Heart left ventricle (tissue), 16 donors: ENCODE results near the gene ANKDD1B. TPM values are rescaled to one million over a fixed set of nuclear protein-coding genes. Genes with fewer than 3 reads are reported as not detected.

Experiments
- ATAC-seq, 4 donors: fragments of 200-7000 bp; cut with Tn5 transposase; one replicate each; pipeline ENCODE4 v1.9.1; 2020 to 2022; ENCODE audit warnings: moderate library complexity in 4 of 4, mild to moderate bottlenecking in 3 of 4, moderate number of reproducible peaks in 1 of 4
- DNase-seq, 5 donors: peaks; one replicate each; pipeline ENCODE4 v3.0.0-alpha.2; 2020
- H3K27ac ChIP-seq, 12 donors: fragments of 200-600 bp; sonication (generic) in 4 of 12; one replicate each; pipeline versions ENCODE4 v1.5.0 to v1.8.0; 2016 to 2022; ENCODE audit warnings: mild to moderate bottlenecking in 2 of 12
- H3K27me3 ChIP-seq, 9 donors: fragments of 200-600 bp; sonication (generic) in 2 of 9; one replicate each; pipeline versions ENCODE4 v1.5.1 to v1.8.0; 2016 to 2022; ENCODE audit warnings: mild to moderate bottlenecking in 3 of 9
- H3K36me3 ChIP-seq, 9 donors: fragments of 200-600 bp; sonication (generic) in 2 of 9; one replicate each; pipeline versions ENCODE4 v1.5.0 to v1.8.0; 2018 to 2022; ENCODE audit warnings: mild to moderate bottlenecking in 2 of 9
- H3K4me1 ChIP-seq, 12 donors: fragments of 200-600 bp; sonication (generic) in 4 of 12; one replicate each; pipeline versions ENCODE4 v1.5.0 to v1.8.0; 2016 to 2022; ENCODE audit warnings: mild to moderate bottlenecking in 3 of 12
- H3K4me3 ChIP-seq, 12 donors: fragments of 200-600 bp; sonication (generic) in 4 of 12; one replicate each; pipeline versions ENCODE4 v1.5.0 to v1.8.0; 2017 to 2022; ENCODE audit warnings: mild to moderate bottlenecking in 9 of 12, moderate library complexity in 4 of 12
- H3K9me3 ChIP-seq, 12 donors: fragments of 200-600 bp; sonication (generic) in 4 of 12; one replicate each; pipeline versions ENCODE4 v1.5.0 to v1.8.0; 2016 to 2022; ENCODE audit warnings: mild to moderate bottlenecking in 1 of 12
- POLR2A ChIP-seq, 2 donors: fragments of 450-650 bp; IDR thresholded peaks; one replicate each; pipeline ENCODE4 v1.6.1; 2017; ENCODE audit warnings: antibody characterized with exemption in 2 of 2, mild to moderate bottlenecking in 2 of 2, moderate library complexity in 2 of 2
- WGBS, 4 donors: extraction: QIAGEN DNeasy Blood & Tissue Kit in 2 of 4; methylation state at CpG; one replicate each; pipeline versions ENCODE4 v1.1.5 to v1.1.7; 2013 to 2018; 5-methylcytosine and 5-hydroxymethylcytosine counted together
- intact Hi-C, 10 donors: fragments of 100-400 bp; cut with DNase I; formaldehyde crosslinking; loops; one replicate each; pipeline versions ENCODE4 v1.11.1 to v1.14.2; 2022
- polyA plus RNA-seq, 2 donors: library from polyadenylated mRNA; stranded (reverse); fragments of 200-250 nt; gene quantifications; one replicate each; pipeline ENCODE4 v1.2.3, GENCODE V29; 2013
- total RNA-seq, 9 donors: library from RNA; depleted of rRNA in 2 of 9; stranded (reverse); fragments of >200 nt in 2 of 9; fragmentation: NEBNext Ultra II Directional in 3 of 9; extraction: Animal tissue kit (Norgen Biotek cat#: 25700) in 3 of 9; gene quantifications; one replicate each; pipeline versions ENCODE4 v1.1.0 to v1.2.4, GENCODE V29; 2016 to 2023
- TF ChIP-seq, protein P1 (sequence below), 12 donors: fragments of 200-600 bp; sonication (generic) in 4 of 12; IDR thresholded peaks; one replicate each; pipeline versions ENCODE4 v1.5.0 to v1.8.0; 2018 to 2022; ENCODE audit warnings: antibody characterized with exemption in 12 of 12, mild to moderate bottlenecking in 5 of 12
- donor health status: ischemic (EF 13 %, LVEDD 7.1; RV severe dilation, severe dysfunction).
- donor health status: healthy with polysubstance abuse.
- donor health status: DM: no; HTN: yes; CAD: no.
- donor health status: DM: no; HTN: no; CAD: no.
- donor health status: ischemic (EF 25% LVEDD 6.9; RV normal size, moderate dysfunction).
- donor health status: ischemic (EF 25% LVEDD 5.7; RV mildly dilated, moderate dysfunction).
- donor health status: healthy.
- donor health status: DM: yes; HTN: yes; CAD: no.
- donor health status: ischemic (EF 35%, LVEDD 5.7; RV mildly dilated, moderate dysfunction).
- donor health status: nonischemic (EF 11% LVEDD 7.7; RV severe dilation, severe dysfunction).
- donor health status: DM: yes; HTN: yes; CAD: no.
- donor health status: PGD.
- donor health status: ischemic (EF 29% LVEDD 5.4; RV normal size, mild dysfunction).
- donor health status: nonischemic (EF 23%, LVEDD 6.1; RV moderate dilation, normal function).

Gene ANKDD1B
- total and polyA plus RNA-seq, 11 donors, result 0.10 to 0.61 (median 0.32) TPM; not detected in 7

DNA sequence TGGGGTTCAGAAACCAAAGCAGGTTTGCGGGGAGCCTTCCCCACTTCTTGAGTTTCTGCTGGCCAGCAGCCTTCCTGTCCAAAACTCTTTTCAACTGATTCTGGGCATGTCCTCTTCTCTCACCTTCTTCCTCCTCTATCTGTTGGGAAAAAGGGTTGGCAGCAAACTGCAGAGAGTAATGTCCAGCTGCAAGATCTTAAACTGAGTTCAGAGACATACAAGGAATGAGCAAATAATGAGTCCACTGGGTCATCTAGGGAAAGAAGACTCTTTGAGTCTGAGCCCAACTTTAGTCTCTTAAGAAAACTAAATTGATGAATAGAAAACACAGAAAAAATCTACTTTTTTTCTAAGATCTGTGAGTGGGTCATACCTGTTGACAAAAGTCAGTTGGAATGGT, 16.5 kb downstream of the ANKDD1B start:
- TF ChIP-seq, protein P1, sequence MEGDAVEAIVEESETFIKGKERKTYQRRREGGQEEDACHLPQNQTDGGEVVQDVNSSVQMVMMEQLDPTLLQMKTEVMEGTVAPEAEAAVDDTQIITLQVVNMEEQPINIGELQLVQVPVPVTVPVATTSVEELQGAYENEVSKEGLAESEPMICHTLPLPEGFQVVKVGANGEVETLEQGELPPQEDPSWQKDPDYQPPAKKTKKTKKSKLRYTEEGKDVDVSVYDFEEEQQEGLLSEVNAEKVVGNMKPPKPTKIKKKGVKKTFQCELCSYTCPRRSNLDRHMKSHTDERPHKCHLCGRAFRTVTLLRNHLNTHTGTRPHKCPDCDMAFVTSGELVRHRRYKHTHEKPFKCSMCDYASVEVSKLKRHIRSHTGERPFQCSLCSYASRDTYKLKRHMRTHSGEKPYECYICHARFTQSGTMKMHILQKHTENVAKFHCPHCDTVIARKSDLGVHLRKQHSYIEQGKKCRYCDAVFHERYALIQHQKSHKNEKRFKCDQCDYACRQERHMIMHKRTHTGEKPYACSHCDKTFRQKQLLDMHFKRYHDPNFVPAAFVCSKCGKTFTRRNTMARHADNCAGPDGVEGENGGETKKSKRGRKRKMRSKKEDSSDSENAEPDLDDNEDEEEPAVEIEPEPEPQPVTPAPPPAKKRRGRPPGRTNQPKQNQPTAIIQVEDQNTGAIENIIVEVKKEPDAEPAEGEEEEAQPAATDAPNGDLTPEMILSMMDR (IDR thresholded peaks at IDR 0.05), result no peak
- TF ChIP-seq POLR2A (IDR thresholded peaks at IDR 0.05), result no peak
- Histone ChIP-seq H3K4me1 (peaks cover 0 to 6% (median 0%) of the 10 kb centered on the region in 12 donors), H3K27ac (no peak overlapping the region), H3K27me3 (no peaks in the 10 kb centered on the region), H3K36me3 (no peaks in the 10 kb centered on the region), H3K9me3 (no peaks in the 10 kb centered on the region), H3K4me3 (no peak overlapping the region)
- DNase-seq (no peak), ATAC-seq (no peak)
- intact Hi-C loops, result no loop called here
- 89 to 100% (median 96%) methylated on average over 1 of the region's 1 CpG for WGBS, 4 donors

DNA sequence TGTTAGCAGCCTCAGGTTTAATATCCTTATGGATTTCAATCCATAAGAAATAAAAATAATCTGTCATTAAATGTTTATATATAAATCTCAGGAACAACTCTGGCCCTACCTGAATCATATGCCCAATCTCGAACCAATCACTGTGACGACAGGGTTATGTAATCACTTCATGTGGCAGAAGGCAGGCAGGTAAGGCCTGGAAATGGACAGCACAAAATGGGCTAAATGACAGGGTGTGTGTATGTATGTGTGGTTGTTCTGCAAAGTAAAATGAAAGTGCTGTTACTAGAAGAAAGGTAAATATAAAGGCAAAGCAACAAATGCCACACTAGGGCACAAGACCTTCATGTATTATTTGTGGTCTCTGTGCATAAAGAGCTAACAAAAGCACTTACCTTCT, 19.6 kb downstream of the ANKDD1B start:
- no peaks in the 10 kb centered on the region for H3K9me3 ChIP-seq
- TF ChIP-seq, protein P1 (IDR thresholded peaks at IDR 0.05), result no peak
- no peak for TF ChIP-seq POLR2A (IDR thresholded peaks at IDR 0.05)
- no peak overlapping the region for H3K4me3 ChIP-seq
- H3K36me3 ChIP-seq, result no peaks in the 10 kb centered on the region
- peaks cover 0 to 9% (median 0%) of the 10 kb centered on the region in 12 donors for H3K4me1 ChIP-seq
- ATAC-seq, result no peak
- DNase-seq, result no peak
- intact Hi-C loops, result no loop called here
- H3K27me3 ChIP-seq, result no peaks in the 10 kb centered on the region
- 88 to 96% (median 92%) methylated on average over 2 of the region's 2 CpGs for WGBS, 4 donors
- H3K27ac ChIP-seq, result no peak overlapping the region

DNA sequence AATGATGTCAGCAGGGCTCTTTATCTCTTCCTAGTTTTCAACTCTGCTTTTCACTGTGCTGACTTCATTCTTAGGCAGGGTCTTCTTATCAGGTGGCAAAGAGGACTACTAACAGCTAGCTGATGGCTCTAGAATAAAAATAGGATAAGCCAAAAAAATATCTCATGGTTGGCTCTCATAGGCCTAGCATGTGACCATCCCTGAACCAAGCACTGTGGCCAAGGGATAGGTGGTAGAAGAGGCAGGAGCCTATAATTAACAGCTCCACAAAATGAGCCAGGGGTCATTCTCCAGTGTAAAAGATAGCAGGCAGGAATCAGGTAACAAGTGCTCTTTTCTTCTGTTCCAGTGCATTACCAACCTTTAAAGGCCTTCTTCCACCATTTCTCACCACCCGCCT, 21.1 kb downstream of the ANKDD1B start:
- Histone ChIP-seq H3K4me1 (peaks cover 0 to 9% (median 0%) of the 10 kb centered on the region in 12 donors), H3K9me3 (no peaks in the 10 kb centered on the region), H3K27me3 (no peaks in the 10 kb centered on the region), H3K27ac (peak overlapping the region in 4 of 12 donors; percentile 32 to 73 (median 52)), H3K36me3 (no peaks in the 10 kb centered on the region), H3K4me3 (no peak overlapping the region)
- ATAC-seq (peak; percentile 72 to 95 (median 90)), DNase-seq (peak in 2 of 5 donors; percentile 37 to 41)
- intact Hi-C loops, result no loop called here
- TF ChIP-seq, protein P1 (IDR thresholded peaks at IDR 0.05), result no peak
- TF ChIP-seq POLR2A (IDR thresholded peaks at IDR 0.05), result no peak
- 57 to 82% (median 68%) methylated on average over 1 of the region's 1 CpG for WGBS, 4 donors

DNA sequence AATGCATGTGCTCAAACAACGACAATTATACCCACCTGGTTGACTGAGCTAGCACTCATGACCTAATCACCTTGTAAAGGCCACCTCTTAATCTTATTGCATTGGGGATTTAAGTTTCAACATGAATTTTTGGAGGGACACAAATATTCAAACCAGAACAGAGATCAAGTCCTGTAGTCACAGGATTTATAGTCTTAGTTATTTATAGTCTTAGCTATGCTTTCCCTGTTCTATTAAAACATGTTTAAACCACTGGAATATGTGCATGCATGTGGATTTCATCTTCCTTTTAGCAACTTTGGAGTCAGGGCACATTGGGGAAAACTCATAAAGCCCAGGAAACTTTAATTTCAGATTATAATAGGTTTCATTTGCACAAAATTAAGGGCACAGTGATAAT, 26.7 kb downstream of the ANKDD1B start:
- Histone ChIP-seq H3K4me3 (no peak overlapping the region), H3K4me1 (peaks cover 0 to 3% (median 0%) of the 10 kb centered on the region in 12 donors), H3K36me3 (no peaks in the 10 kb centered on the region), H3K27me3 (no peaks in the 10 kb centered on the region), H3K9me3 (peaks cover 0 to 19% (median 1%) of the 10 kb centered on the region in 12 donors), H3K27ac (no peak overlapping the region)
- ATAC-seq, result no peak
- 78 to 95% (median 91%) methylated on average over 1 of the region's 1 CpG for WGBS, 4 donors
- DNase-seq, result no peak
- TF ChIP-seq POLR2A (IDR thresholded peaks at IDR 0.05), result no peak
- TF ChIP-seq, protein P1 (IDR thresholded peaks at IDR 0.05), result no peak
- intact Hi-C loops, result no loop called here
